T-helper 2 cell treated with Interferon-gamma antibody and Interleukin-4, amounts not matched to agents 100 ng/mL and 5 ng/mL, for 36 hours (primary cell): ENCODE results near the gene DAGLA. TPM values are rescaled to one million over a fixed set of nuclear protein-coding genes. Genes with fewer than 3 reads are reported as not detected.

ENCODE experiments used
- intact Hi-C: fragments of 100-400 bp; cut with micrococcal nuclease; formaldehyde crosslinking; loops from one replicate; pipeline ENCODE4 v1.15.1; 2023
- total RNA-seq: library from RNA; stranded (reverse); gene quantifications from 2 replicates; pipeline ENCODE4 v1.2.3, GENCODE V29; 2022

DAGLA gene
- total RNA-seq, 1 donor from 2014 or later: 0.07 TPM

- intact Hi-C loops: no loop called here
These were observed 45.6 kb downstream of the DAGLA start for GRCh38 chr11:61725781-61726231.

- intact Hi-C loops: no loop called here
These were observed 46.6 kb downstream of the DAGLA start for GRCh38 chr11:61726775-61727174.

GRCh38 chr11:61727401-61727811, 47.2 kb downstream of the DAGLA start:
- intact Hi-C loops: no loop called here

GRCh38 chr11:61728066-61728939, 48.1 kb downstream of the DAGLA start:
- intact Hi-C loops: no loop called here

GRCh38 chr11:61728940-61729219, 48.7 kb downstream of the DAGLA start:
- intact Hi-C loops: no loop called here

- intact Hi-C loops: loop anchor here (5.0 to 10.0 kb wide), 2 partner anchors 33 to 146 kb away; partner anchors contain the start of gene SYT7
These were observed 50.2 kb downstream of the DAGLA start for GRCh38 chr11:61730240-61730994.

GRCh38 chr11:61731211-61731951, 51.2 kb downstream of the DAGLA start:
- intact Hi-C loops: loop anchor here (5.0 to 10.0 kb wide), 2 partner anchors 34 to 147 kb away; partner anchors contain the start of gene SYT7

- intact Hi-C loops: loop anchor here (5.0 to 10.0 kb wide), 2 partner anchors 35 to 147 kb away; partner anchors contain the start of gene SYT7
These were observed 51.9 kb downstream of the DAGLA start for GRCh38 chr11:61731952-61732675.

GRCh38 chr11:61732705-61733104, 52.5 kb downstream of the DAGLA start:
- intact Hi-C loops: loop anchor here (1.0 to 10.0 kb wide), 3 partner anchors 35 to 148 kb away; partner anchors contain the start of genes DAGLA and SYT7

- intact Hi-C loops: loop anchor here (1.0 to 10.0 kb wide), 3 partner anchors 36 to 149 kb away; partner anchors contain the start of genes DAGLA and SYT7
These were observed 53.2 kb downstream of the DAGLA start for GRCh38 chr11:61733120-61733978.

GRCh38 chr11:61734767-61735166, 54.6 kb downstream of the DAGLA start:
- intact Hi-C loops: loop anchor here (5.0 to 10.0 kb wide), 2 partner anchors 37 to 150 kb away; partner anchors contain the start of gene SYT7

GRCh38 chr11:61735391-61735790, 55.2 kb downstream of the DAGLA start:
- intact Hi-C loops: loop anchor here (10.0 kb wide), 1 partner anchor 151 kb away; the partner anchor contains the start of gene SYT7

- intact Hi-C loops: loop anchor here (10.0 kb wide), 1 partner anchor 152 kb away; the partner anchor contains the start of gene SYT7
These were observed 56.1 kb downstream of the DAGLA start for GRCh38 chr11:61736310-61736709.

- intact Hi-C loops: loop anchor here (10.0 kb wide), 1 partner anchor 152 kb away; the partner anchor contains the start of gene SYT7
These were observed 56.9 kb downstream of the DAGLA start for GRCh38 chr11:61737131-61737530.

GRCh38 chr11:61737636-61738386, 57.6 kb downstream of the DAGLA start:
- intact Hi-C loops: loop anchor here (10.0 kb wide), 1 partner anchor 153 kb away; the partner anchor contains the start of gene SYT7

GRCh38 chr11:61738776-61739175, 58.6 kb downstream of the DAGLA start:
- intact Hi-C loops: loop anchor here (10.0 kb wide), 1 partner anchor 154 kb away; the partner anchor contains the start of gene SYT7

GRCh38 chr11:61739413-61739812, 59.2 kb downstream of the DAGLA start:
- intact Hi-C loops: loop anchor here (10.0 kb wide), 1 partner anchor 155 kb away; the partner anchor contains the start of gene SYT7

GRCh38 chr11:61739966-61740365, 59.8 kb downstream of the DAGLA start:
- intact Hi-C loops: loop anchor here (10.0 kb wide), 1 partner anchor 155 kb away; the partner anchor contains the start of gene SYT7
